OCI-LY7 (cell line): ENCODE results near the gene RET.

Experiments
- EZH2phosphoT487 ChIP-seq: fragments of 200-600 bp; sonication (generic); IDR thresholded peaks from 2 replicates; pipeline ENCODE4 v1.6.1; 2018; ENCODE audit warnings: low read depth, borderline replicate concordance, mild to moderate bottlenecking, mixed run types, antibody characterized with exemption, low read length, moderate library complexity, mixed read lengths
- TF ChIP-seq, protein P1 (sequence below): fragments of 200-600 bp; sonication (generic); conservative IDR thresholded peaks from 2 replicates; pipeline ENCODE4 v1.5.1; 2014; ENCODE audit warnings: mild to moderate bottlenecking, antibody characterized with exemption, low read length, moderate library complexity, mixed read lengths

DNA sequence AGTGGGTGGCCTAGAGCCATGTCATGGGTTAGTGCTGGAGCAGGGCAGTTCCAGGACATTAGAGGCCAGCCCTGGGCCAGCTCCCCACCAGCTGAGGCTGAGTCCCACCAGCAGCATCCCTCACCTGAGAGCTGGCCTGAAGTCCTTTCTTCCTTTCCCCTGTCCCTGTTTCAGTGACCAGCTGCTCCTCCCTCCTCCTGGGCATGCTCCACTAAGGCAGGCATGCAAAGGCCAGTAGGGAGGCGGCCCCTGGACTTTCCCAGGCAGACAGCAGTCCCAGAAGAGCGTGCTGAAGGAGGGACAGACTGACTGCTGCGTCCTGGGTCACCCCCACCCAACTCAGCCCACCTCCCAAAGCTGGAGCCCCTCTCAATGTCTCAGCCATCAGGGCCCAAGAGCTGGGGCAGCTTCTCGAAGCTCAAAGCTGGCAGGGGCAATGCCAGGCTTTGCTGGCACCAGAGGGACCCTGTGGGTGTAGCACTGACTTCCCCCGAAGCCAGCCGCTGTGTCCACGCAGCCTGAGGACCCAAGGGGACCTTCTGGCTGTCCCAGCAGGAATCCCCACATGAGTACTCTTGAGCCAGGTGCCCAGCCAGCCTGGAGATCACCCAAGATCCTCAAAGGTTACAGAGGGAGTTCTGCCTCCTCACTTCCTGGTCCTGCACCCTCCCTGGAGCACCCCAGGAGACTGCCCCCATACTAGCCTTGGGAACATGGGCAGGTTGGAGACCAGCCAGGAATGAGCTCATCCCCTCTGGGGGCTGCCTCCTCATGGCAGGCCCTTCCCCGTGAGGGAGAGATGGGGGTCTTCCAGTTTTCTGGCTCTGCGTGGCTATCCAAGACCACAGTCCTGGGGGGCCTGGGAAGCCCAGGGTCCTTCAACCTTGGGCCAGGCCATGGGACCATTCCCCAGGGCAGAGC lies 35.2 kb upstream of the RET start:
- TF ChIP-seq, protein P1, sequence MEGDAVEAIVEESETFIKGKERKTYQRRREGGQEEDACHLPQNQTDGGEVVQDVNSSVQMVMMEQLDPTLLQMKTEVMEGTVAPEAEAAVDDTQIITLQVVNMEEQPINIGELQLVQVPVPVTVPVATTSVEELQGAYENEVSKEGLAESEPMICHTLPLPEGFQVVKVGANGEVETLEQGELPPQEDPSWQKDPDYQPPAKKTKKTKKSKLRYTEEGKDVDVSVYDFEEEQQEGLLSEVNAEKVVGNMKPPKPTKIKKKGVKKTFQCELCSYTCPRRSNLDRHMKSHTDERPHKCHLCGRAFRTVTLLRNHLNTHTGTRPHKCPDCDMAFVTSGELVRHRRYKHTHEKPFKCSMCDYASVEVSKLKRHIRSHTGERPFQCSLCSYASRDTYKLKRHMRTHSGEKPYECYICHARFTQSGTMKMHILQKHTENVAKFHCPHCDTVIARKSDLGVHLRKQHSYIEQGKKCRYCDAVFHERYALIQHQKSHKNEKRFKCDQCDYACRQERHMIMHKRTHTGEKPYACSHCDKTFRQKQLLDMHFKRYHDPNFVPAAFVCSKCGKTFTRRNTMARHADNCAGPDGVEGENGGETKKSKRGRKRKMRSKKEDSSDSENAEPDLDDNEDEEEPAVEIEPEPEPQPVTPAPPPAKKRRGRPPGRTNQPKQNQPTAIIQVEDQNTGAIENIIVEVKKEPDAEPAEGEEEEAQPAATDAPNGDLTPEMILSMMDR: no peak
- TF ChIP-seq EZH2phosphoT487: no peak
